ENCODE data around the gene DMWD. TPM values are rescaled to one million over a fixed set of nuclear protein-coding genes. Genes with fewer than 3 reads are reported as not detected.

Gene DMWD
- polyA plus RNA-seq, 1 donor (not counting 4 experiments of a cell fraction or from before 2014, with no cell fraction given) = 10.1 TPM

- TF ChIP-seq EZH2 (IDR thresholded peaks at IDR 0.05; ENCODE audit: low read length) (no peak), CTCF (optimal IDR thresholded peaks at IDR 0.05 in 1 of 3, IDR thresholded peaks at IDR 0.05 in 1 of 3, conservative IDR thresholded peaks at IDR 0.05 in 1 of 3; ENCODE audit: extremely low read depth in 1 of 3, insufficient read depth in 2 of 3, low read length in 3 of 3) (no peak)
- peaks cover 11% of the 10 kb centered on the region for H3K4me1 ChIP-seq (ENCODE audit: control insufficient read depth, extremely low read depth, insufficient read depth, low read length)
- H3K9ac ChIP-seq (ENCODE audit: control insufficient read depth, extremely low read depth, insufficient read depth, low read length) = no peak overlapping the region
- dilution Hi-C loops (cut with MboI; ENCODE audit: extremely low pct_ligation_motif_present, low sequenced_read_pairs) = no loop called here
- H3K4me3 ChIP-seq (ENCODE audit: control insufficient read depth in 2 of 3, extremely low read depth in 1 of 3, insufficient read depth in 2 of 3, low read depth in 1 of 3, low read length in 3 of 3) = no peak overlapping the region
- no peaks in the 10 kb centered on the region for H3K9me3 ChIP-seq (ENCODE audit: control insufficient read depth, low read depth, low read length)
- no peaks in the 10 kb centered on the region for H4K20me1 ChIP-seq (ENCODE audit: control insufficient read depth, extremely low read depth, insufficient read depth, low read length)
- no peak overlapping the region for H3K27ac ChIP-seq (ENCODE audit: control insufficient read depth, insufficient read depth, low read length)
- FAIRE-seq = no peak
- H3K27me3 ChIP-seq (ENCODE audit: control insufficient read depth, extremely low read depth, insufficient read depth, low read length) = no peaks in the 10 kb centered on the region
- peaks cover 41 to 63% of the 10 kb centered on the region in 2 experiments for H3K36me3 ChIP-seq (ENCODE audit: control insufficient read depth in 2 of 2, extremely low read depth in 1 of 2, insufficient read depth in 2 of 2, low read length in 2 of 2)
- H3K9me1 ChIP-seq (ENCODE audit: control insufficient read depth, extremely low read depth, insufficient read depth, low read length) = peaks cover 3% of the 10 kb centered on the region
- no peak overlapping the region for H2AFZ ChIP-seq (ENCODE audit: control insufficient read depth, low read length)
- no peaks in the 10 kb centered on the region for H3K79me2 ChIP-seq (ENCODE audit: control insufficient read depth, insufficient read depth, low read length)
- no peak for DNase-seq (ENCODE audit: low read depth, low spot score)
- no peak overlapping the region for H3K4me2 ChIP-seq (ENCODE audit: control insufficient read depth, extremely low read depth, insufficient read depth, low read depth, low read length)
Measured at GRCh38 chr19:45826934-45827333, 34.3 kb upstream of the DMWD start.

GRCh38 chr19:45825917-45826893 lies 33.6 kb upstream of the DMWD start:
- no peak overlapping the region for H3K4me3 ChIP-seq (ENCODE audit: control insufficient read depth in 2 of 3, extremely low read depth in 1 of 3, insufficient read depth in 2 of 3, low read depth in 1 of 3, low read length in 3 of 3)
- H3K9ac ChIP-seq (ENCODE audit: control insufficient read depth, extremely low read depth, insufficient read depth, low read length) = no peak overlapping the region
- DNase-seq (ENCODE audit: low read depth, low spot score) = no peak
- no peaks in the 10 kb centered on the region for H3K27me3 ChIP-seq (ENCODE audit: control insufficient read depth, extremely low read depth, insufficient read depth, low read length)
- H3K27ac ChIP-seq (ENCODE audit: control insufficient read depth, insufficient read depth, low read length) = no peak overlapping the region
- peaks cover 3% of the 10 kb centered on the region for H3K9me1 ChIP-seq (ENCODE audit: control insufficient read depth, extremely low read depth, insufficient read depth, low read length)
- TF ChIP-seq EZH2 (IDR thresholded peaks at IDR 0.05; ENCODE audit: low read length) = no peak
- TF ChIP-seq CTCF (optimal IDR thresholded peaks at IDR 0.05 in 1 of 3, IDR thresholded peaks at IDR 0.05 in 1 of 3, conservative IDR thresholded peaks at IDR 0.05 in 1 of 3; ENCODE audit: extremely low read depth in 1 of 3, insufficient read depth in 2 of 3, low read length in 3 of 3) = no peak
- H2AFZ ChIP-seq (ENCODE audit: control insufficient read depth, low read length) = no peak overlapping the region
- peaks cover 40 to 55% of the 10 kb centered on the region in 2 experiments for H3K36me3 ChIP-seq (ENCODE audit: control insufficient read depth in 2 of 2, extremely low read depth in 1 of 2, insufficient read depth in 2 of 2, low read length in 2 of 2)
- peaks cover 11% of the 10 kb centered on the region for H3K4me1 ChIP-seq (ENCODE audit: control insufficient read depth, extremely low read depth, insufficient read depth, low read length)
- no peaks in the 10 kb centered on the region for H3K79me2 ChIP-seq (ENCODE audit: control insufficient read depth, insufficient read depth, low read length)
- dilution Hi-C loops (cut with MboI; ENCODE audit: extremely low pct_ligation_motif_present, low sequenced_read_pairs) = no loop called here
- H4K20me1 ChIP-seq (ENCODE audit: control insufficient read depth, extremely low read depth, insufficient read depth, low read length) = no peaks in the 10 kb centered on the region
- FAIRE-seq = no peak
- H3K4me2 ChIP-seq (ENCODE audit: control insufficient read depth, extremely low read depth, insufficient read depth, low read depth, low read length) = no peak overlapping the region
- H3K9me3 ChIP-seq (ENCODE audit: control insufficient read depth, low read depth, low read length) = no peaks in the 10 kb centered on the region
